RWPE2 (cell line): ENCODE results near the gene MBNL1.

ENCODE experiments used
- ATAC-seq: fragments of 200-7000 bp; cut with Tn5 transposase; 3 replicates; pipeline ENCODE4 v1.9.1; 2021; ENCODE audit warnings: low read depth
- DNase-seq: peaks from one replicate; pipeline ENCODE4 v3.0.0-alpha.2; 2020; ENCODE audit warnings: low spot score
- H3K27ac ChIP-seq: fragments of 450-650 bp; 2 replicates; pipeline ENCODE4 v1.5.1; 2017; ENCODE audit warnings: mild to moderate bottlenecking; ENCODE audit not compliant: poor library complexity, severe bottlenecking
- H3K27me3 ChIP-seq: fragments of 250-450 bp; sonication (Bioruptor Pico); 2 replicates; pipeline ENCODE4 v1.5.1; 2021; ENCODE audit warnings: mild to moderate bottlenecking, moderate library complexity; ENCODE audit not compliant: insufficient read depth, poor library complexity, severe bottlenecking
- H3K36me3 ChIP-seq: fragments of 250-450 bp; sonication (Bioruptor Pico); 2 replicates; pipeline ENCODE4 v1.5.1; 2020; ENCODE audit warnings: low read depth, mild to moderate bottlenecking, moderate library complexity
- H3K4me1 ChIP-seq: fragments of 250-450 bp; sonication (Bioruptor Pico); 2 replicates; pipeline ENCODE4 v1.5.1; 2021; ENCODE audit warnings: mild to moderate bottlenecking, moderate library complexity; ENCODE audit not compliant: insufficient read depth, poor library complexity, severe bottlenecking
- H3K4me3 ChIP-seq: fragments of 250-450 bp; sonication (Bioruptor Pico); 2 replicates; pipeline ENCODE4 v1.5.1; 2021; ENCODE audit warnings: mild to moderate bottlenecking, moderate library complexity; ENCODE audit not compliant: severe bottlenecking
- H3K9me3 ChIP-seq: fragments of 250-450 bp; sonication (Bioruptor Pico); 2 replicates; pipeline ENCODE4 v1.5.1; 2021; ENCODE audit warnings: mild to moderate bottlenecking, moderate library complexity; ENCODE audit not compliant: severe bottlenecking
- CTCF ChIP-seq: fragments of 450-650 bp; IDR thresholded peaks from one replicate; pipeline ENCODE4 v1.5.1; 2017; ENCODE audit warnings: mild to moderate bottlenecking, moderate library complexity; ENCODE audit not compliant: poor library complexity, severe bottlenecking

Gene MBNL1

GRCh38 chr3:152319831-152320617 is 51.3 kb downstream of the MBNL1 start:
- no peak for TF ChIP-seq CTCF
- Histone ChIP-seq H3K36me3 (peaks cover 7% of the 10 kb centered on the region; the same call in 1 of the 2 replicates), H3K4me3 (no peak overlapping the region), H3K27ac (no peak overlapping the region), H3K4me1 (peaks cover 16% of the 10 kb centered on the region), H3K9me3 (no peaks in the 10 kb centered on the region), H3K27me3 (no peaks in the 10 kb centered on the region)
- DNase-seq (no peak), ATAC-seq (no peak)

DNA sequence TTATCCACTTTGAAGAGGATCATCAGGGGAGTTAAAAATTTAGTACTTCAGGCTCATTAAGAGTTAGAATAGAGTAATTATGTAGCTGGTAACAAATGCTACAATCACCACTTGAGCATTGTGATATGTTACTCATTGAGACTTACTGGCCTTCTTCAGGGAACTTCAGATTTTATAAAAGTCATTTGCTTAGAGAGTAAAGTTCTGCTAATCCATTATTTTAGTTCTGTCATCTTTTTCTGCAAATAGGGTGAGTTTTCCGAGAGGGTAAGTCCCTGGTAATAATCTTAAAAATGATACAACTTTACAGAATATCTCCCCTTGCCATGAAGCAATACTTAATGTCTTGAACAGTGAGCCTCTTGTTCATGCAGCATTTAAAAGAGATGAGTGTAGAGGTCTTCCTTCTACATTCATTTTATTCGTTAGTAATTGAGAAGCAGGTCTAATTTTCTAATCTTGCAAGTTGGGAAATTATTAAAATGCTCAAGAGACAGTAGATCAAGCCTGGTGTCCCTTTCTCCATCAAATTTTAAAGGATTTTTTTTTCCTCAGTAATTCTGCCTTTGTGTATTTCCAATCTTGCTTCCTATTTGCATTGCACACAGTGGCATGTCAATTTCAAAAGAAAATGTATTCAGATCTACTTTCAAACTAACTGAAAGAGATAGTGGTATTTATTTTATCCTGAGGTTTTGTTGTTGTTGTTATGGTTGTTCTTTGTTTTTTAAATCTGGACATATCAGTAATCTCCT is 52.6 kb downstream of the MBNL1 start:
- Histone ChIP-seq H3K4me1 (peaks cover 16% of the 10 kb centered on the region), H3K9me3 (peaks cover 3% of the 10 kb centered on the region), H3K27me3 (no peaks in the 10 kb centered on the region), H3K4me3 (no peak overlapping the region), H3K27ac (no peak overlapping the region), H3K36me3 (peaks cover 15% of the 10 kb centered on the region)
- no peak for TF ChIP-seq CTCF
- DNase-seq (no peak), ATAC-seq (no peak)

DNA sequence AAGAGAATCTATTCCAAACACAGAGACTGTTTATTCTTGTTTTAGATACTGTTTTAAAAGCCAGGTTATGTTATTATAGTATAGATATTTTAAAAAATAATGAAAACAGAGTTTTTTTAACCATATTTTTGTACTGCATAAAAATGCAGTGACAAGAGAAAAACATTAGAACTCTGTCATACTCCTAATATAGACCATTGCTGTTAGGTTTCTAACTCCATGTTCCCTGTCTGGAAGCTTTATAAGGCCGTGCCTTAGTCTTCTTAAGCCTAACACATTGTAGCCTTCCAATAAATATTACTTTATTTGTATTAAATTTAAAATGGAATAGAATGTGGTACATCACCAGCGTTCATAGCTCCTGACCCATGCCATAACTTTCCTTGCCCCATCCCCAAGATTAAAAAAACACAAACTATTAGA is 53.2 kb downstream of the MBNL1 start:
- Histone ChIP-seq H3K36me3 (peaks cover 15% of the 10 kb centered on the region), H3K9me3 (peaks cover 3% of the 10 kb centered on the region), H3K4me1 (peaks cover 14% of the 10 kb centered on the region), H3K27me3 (no peaks in the 10 kb centered on the region), H3K4me3 (no peak overlapping the region), H3K27ac (no peak overlapping the region)
- TF ChIP-seq CTCF, result no peak
- ATAC-seq (no peak), DNase-seq (no peak)

DNA sequence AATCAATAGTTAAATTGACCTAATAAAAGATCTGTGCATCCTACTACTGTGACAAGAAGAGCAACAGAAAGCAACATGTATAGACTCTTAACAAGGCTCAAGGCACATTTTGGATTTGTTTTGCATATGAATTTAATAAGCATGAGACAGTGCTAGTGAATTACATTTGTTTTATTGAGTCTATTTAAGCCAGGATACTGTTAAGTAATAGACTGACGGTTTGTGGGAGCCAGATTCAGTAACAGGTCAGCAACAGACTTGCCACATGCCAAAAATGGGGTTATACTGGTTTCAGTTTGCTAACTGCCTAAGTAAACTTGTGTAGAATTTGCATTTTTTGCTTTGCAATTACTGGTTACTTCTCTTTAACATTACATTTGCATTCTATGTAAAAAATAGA is 54.0 kb downstream of the MBNL1 start:
- Histone ChIP-seq H3K36me3 (peaks cover 15% of the 10 kb centered on the region), H3K4me3 (no peak overlapping the region), H3K27me3 (no peaks in the 10 kb centered on the region), H3K9me3 (peaks cover 3% of the 10 kb centered on the region), H3K27ac (no peak overlapping the region), H3K4me1 (peaks cover 17% of the 10 kb centered on the region)
- ATAC-seq, result no peak
- no peak for TF ChIP-seq CTCF
- no peak for DNase-seq
